Measurements from ENCODE around the gene THBD.

The THBD gene

DNA sequence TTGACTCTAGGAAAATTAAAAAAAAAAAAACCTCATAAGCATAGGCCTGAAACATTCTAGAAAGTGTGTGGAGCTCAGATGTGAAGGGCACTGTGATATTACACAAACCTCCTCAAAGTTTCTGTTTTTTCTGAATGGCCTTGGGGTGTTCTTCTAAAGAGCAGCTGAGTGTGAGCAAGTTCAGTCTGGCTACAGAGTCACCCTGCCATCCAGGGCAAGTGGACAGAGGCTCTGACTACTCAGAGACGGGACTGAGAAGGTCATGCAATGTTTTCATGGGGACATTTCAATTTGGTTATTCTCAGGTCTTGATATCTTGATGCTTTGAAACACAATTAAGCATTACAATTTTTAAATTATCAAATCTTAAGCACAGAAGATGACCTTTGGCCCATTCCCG lies 51.0 kb downstream of the THBD start:
- TF ChIP-seq, protein P1, sequence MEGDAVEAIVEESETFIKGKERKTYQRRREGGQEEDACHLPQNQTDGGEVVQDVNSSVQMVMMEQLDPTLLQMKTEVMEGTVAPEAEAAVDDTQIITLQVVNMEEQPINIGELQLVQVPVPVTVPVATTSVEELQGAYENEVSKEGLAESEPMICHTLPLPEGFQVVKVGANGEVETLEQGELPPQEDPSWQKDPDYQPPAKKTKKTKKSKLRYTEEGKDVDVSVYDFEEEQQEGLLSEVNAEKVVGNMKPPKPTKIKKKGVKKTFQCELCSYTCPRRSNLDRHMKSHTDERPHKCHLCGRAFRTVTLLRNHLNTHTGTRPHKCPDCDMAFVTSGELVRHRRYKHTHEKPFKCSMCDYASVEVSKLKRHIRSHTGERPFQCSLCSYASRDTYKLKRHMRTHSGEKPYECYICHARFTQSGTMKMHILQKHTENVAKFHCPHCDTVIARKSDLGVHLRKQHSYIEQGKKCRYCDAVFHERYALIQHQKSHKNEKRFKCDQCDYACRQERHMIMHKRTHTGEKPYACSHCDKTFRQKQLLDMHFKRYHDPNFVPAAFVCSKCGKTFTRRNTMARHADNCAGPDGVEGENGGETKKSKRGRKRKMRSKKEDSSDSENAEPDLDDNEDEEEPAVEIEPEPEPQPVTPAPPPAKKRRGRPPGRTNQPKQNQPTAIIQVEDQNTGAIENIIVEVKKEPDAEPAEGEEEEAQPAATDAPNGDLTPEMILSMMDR (IDR thresholded peaks at IDR 0.05) = no peak
- H3K36me3 Mint-ChIP-seq (ENCODE audit: low read depth) = no peaks in the 10 kb centered on the region
- H3K9me3 Mint-ChIP-seq = peaks cover 14% of the 10 kb centered on the region
- no peak overlapping the region for H3K4me3 Mint-ChIP-seq
- no peak overlapping the region for H3K27ac Mint-ChIP-seq
- H3K4me1 Mint-ChIP-seq = peaks cover 5% of the 10 kb centered on the region
- DNase-seq = no peak
- H3K27me3 Mint-ChIP-seq (ENCODE audit: low read depth, poor library complexity) = peaks cover 9% of the 10 kb centered on the region

DNA sequence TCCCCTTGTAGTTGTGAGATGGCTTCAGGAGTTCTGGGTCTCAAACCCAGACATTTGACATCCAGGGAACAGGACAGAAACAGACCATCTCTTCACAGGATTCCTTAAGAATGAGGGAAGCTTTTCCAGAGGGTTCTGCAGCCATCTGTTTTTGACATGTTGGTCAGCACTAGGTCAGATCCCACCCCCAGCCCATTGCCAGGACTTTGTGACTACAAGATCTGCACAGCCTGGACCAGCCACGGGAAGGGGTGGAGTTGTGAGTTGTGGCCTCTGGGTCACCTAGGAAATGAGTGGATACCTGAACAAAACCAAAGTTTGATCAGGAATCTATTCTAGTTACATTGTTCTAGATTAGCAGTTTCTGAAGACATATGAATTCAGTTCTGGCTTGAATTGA lies 53.5 kb downstream of the THBD start:
- Mint-ChIP-seq H3K36me3 (ENCODE audit: low read depth) (no peaks in the 10 kb centered on the region), H3K9me3 (peaks cover 33% of the 10 kb centered on the region), H3K4me3 (no peak overlapping the region), H3K27ac (no peak overlapping the region), H3K4me1 (no peaks in the 10 kb centered on the region), H3K27me3 (ENCODE audit: low read depth, poor library complexity) (no peaks in the 10 kb centered on the region)
- TF ChIP-seq, protein P1 (IDR thresholded peaks at IDR 0.05) = no peak
- DNase-seq = no peak

All from nephron progenitor cell (in vitro differentiated cells).